Activated CD4-positive, alpha-beta T cell treated with anti-CD3 and anti-CD28 coated beads, Interleukin-2, amount 50 U/mL, for 16 hours (primary cell): ENCODE data around the gene TEX48.

ENCODE experiments used
- DNase-seq: peaks from one replicate; pipeline ENCODE4 v3.0.0-alpha.2; 2020

TEX48 gene

GRCh38 chr9:114666401-114666800 lies 15.6 kb downstream of the TEX48 start:
- no peak for DNase-seq

- DNase-seq = no peak
Measured at GRCh38 chr9:114664181-114664580, 17.8 kb downstream of the TEX48 start.

DNA sequence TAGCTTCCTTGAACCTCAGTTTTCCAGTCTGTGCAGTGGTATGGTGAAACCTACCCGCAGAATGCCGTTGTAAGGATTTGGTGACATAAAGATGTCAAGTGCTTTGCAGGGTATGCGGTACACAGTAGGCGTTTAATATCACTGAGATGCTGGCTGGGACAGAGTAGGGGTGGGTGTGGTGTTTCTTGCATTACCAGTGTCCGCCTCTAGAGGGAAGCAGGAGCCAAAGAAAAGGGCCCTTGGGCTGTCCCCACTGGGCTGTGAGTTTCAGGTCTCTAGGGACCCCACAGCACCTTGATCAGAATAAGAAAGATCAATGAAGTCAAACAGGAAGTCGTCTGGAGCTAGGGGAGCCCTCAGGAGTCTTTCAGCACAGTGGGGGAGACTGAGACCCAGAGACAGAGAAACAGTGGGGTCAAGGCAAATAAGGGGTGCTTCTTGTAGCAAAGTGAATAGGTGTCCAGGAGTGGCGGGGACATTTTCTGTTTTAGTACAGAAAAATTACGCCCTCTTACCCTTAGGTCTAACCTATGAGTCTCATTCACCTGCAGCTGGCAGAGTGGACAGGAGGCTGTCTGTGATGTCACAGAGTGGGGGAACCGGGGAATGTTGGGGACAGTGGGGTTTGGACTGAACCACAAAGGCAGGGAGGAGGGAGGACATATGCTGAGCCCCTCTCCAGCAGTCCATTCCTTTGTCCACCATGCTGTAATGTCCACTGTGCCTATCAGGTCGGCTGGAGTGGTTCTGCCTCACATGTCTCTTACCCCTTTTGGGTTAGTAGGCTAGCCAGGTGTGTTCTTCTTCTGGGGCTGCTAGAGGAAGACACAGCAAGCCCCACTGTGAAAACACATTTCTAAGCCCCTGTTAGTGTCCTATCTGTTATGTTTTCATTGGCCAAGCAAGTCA lies 19.7 kb downstream of the TEX48 start:
- peak; percentile 67 for DNase-seq

DNA sequence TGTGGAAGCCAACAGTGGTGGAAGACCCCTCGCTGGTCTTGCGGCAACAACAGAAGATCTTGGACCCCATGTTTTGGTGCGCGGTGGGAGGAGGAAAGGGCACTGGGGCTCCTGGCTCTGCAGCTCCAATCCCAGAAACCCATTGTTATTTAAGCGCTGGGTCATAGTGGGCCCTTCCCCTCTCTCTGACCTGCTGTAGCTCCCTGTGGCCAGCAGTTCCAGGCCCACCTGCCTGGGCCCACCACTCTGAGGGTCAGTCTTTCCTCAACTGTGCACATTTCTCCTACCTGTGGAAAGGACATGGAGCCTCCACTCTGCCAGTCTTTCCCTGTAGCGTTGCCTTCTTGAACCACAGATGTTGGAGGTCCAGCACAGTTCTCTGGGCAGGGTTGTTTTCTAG lies 24.3 kb downstream of the TEX48 start, which contains the start of gene TEX53:
TSS of gene TEX53 (minus strand) at position 101 of the 400 bp plus-strand sequence. CDS start at position 70, 31 bp downstream.
- DNase-seq = no peak

DNA sequence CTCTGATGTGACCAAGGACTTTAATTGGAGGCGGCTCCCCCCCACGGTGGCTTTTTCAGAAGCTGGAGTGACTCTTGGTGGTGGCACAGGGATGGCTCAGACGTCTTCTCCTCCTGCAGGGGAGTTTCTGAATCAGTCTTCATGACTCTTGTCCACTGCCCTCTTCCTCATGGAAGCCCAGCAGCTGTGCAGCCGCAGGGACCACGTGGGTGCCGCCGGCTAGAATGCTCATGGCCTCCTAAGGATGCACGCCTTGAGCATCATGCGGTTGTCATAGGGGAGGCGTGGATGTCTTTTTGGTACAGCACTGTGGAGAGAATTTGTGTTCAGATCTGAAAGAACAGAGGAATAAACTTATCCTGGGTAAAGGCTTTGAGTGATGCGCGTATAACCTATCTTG lies 25.7 kb downstream of the TEX48 start:
- no peak for DNase-seq

- DNase-seq = no peak
Measured at GRCh38 chr9:114655689-114656088, 26.3 kb downstream of the TEX48 start.

DNA sequence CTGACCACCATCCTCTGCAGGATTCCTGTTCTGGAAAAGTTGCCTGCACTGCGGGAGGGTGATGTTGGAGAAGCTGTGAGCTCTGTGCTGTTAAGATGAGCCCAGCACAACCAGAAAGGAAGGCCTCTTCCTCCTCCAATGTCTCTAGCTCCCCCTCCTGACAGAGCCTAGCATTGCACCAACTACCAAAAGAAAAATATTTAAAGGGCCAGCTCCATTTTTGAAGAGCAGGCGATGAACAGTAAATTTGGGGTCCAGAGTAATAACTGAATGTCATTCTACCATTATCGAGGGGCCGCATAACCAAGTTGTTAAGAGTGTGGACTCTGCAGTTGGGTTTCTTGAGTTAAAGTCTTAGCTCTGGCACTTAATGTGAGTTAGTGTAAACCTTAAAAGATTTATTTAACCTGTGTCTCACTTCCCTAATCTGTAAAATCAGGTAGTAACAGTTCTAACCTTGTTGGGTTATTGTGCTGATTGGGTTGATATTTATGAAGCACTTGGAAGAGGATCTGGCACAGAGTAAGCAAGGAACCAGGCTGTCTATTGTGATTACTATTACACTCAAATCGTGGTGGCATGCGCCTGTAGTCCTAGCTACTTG lies 28.3 kb downstream of the TEX48 start:
- DNase-seq = peak; percentile 84

- DNase-seq = peak; percentile 6
Measured at GRCh38 chr9:114652776-114653555, 29.0 kb downstream of the TEX48 start.

DNA sequence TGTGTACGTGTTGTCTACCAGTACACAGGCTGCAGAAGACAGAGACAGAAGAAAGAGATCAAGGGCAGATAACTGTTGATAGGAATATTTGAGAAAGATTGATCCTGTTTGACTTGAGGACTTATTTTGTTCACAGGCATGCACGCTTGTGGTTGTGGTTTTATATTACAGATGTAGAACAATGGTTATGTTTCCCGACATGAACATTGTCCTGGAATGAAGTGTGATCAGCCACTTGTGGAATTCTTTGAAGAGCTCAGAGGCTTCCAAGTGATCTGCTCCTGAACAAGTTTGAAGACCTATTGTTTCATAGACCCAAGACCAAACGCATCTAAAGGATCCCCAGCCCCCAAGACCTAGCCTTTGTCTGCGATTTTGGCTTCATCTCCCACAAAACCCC lies 38.1 kb downstream of the TEX48 start:
- DNase-seq = no peak

DNA sequence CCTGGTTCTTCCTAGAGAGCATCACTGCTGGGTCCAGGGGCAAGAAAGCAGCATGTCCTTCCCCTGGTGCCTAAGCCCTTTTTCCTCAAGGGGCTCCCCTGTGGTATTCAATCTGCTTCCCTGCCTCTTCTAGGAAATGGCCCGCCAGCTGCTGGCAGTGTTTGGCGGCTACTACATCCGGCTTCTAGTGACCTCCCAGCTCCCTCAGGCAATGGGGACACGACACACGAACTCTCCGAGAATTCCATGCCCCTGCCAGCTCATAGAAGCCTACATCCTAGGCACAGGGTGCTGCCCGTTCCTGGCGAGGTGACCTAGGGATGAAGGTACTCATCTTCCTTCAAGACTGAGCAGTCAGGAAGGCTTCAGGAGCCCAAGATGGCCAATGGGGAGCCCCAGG lies 39.0 kb downstream of the TEX48 start:
- DNase-seq = no peak

DNA sequence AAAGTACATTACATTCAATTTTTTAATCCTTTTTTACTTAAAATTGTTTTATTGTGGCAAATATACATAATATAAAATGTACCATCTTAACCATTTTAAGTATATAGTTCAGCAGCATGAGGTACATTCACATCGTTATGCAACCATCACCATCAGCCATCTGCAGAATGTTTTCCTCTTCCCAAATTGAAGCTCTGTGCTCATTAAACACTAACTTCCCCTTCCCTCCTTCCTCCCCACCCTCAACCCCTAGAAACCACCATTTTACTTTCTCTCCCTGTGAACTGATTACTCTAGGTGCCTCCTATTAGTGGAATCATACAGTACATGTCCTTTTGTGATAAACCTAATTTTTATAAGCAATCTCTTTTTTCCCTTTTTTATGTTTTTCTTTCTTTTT lies 40.0 kb downstream of the TEX48 start:
- DNase-seq = no peak

- DNase-seq = no peak
Measured at GRCh38 chr9:114638404-114638803, 43.6 kb downstream of the TEX48 start.

- no peak for DNase-seq
Measured at GRCh38 chr9:114634387-114634786, 47.6 kb downstream of the TEX48 start.

DNA sequence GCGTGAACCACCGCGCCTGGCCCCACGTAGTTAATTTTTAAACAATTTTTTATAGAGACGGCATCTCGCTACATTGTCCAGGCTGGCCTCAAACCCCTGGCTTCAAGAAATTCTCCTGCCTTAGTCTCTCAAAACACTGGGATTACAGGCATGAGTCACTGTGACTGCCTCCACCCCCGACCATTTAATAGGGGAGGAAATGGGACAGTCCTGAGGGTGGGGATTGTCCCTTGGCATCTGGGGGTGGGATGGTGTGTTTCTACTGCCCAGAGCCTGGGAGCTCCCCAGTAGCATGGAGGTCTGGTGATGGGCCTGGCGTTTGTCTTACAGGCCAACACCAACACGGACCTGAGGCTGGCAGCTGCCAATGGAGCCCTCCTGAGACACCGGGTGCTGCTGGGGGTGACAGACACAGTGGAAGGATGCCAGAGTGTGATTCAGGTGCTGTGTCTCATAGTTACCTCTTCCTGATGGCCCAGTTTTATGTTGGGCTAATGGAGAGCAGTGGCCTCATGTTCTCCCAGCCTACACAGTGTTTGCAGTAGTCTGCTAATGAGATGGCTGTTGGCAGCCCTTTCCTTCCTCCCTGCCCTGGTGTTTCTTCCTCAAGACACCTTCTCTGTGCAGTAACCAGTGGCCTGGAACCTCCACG lies 48.4 kb downstream of the TEX48 start:
- DNase-seq = no peak

- no peak for DNase-seq
Measured at GRCh38 chr9:114631166-114631565, 50.8 kb downstream of the TEX48 start.

DNA sequence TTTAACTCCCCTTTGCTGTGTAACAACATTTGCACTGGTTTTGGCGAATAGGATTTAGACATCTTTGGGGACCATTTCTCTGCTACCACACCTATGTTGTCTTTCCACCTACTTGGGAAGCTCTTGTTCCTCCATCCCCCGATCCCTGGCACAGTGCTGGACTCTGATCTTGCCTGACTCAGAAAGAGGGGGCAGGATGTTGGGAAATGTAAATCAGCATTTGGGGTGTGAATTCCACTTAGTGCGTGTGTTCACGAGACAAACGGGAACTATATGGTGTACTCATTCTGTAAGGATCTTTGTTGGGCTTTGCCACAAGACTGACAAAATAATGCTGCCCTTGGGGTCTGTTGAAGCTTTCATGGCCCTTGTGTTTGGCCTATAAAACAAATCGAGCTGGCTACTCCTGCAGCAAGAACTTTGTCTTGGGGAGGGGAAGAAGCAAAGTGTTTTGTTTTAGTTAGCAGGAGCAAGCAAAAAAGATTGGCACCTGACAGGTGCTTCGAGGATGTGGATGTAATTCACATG lies 52.4 kb downstream of the TEX48 start:
- DNase-seq = no peak

DNA sequence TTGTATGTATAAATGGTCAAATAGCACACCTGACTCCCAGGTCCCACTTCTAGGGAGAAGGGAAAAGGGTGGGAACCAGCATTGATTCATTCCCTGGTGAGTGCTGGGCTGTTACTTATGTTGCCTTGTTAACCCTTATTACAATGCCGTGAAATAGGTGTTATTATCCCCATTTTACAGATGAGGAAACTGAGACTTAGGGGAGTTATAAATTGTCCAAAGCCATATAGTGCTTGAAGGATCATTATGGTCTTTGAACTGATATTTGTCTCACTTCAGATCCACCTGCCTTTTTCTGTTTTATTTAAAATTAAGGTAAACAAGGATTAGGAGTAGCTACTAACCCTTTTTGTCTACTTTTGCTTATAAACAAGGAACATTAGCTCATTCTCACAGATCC lies 54.4 kb downstream of the TEX48 start:
- no peak for DNase-seq

DNA sequence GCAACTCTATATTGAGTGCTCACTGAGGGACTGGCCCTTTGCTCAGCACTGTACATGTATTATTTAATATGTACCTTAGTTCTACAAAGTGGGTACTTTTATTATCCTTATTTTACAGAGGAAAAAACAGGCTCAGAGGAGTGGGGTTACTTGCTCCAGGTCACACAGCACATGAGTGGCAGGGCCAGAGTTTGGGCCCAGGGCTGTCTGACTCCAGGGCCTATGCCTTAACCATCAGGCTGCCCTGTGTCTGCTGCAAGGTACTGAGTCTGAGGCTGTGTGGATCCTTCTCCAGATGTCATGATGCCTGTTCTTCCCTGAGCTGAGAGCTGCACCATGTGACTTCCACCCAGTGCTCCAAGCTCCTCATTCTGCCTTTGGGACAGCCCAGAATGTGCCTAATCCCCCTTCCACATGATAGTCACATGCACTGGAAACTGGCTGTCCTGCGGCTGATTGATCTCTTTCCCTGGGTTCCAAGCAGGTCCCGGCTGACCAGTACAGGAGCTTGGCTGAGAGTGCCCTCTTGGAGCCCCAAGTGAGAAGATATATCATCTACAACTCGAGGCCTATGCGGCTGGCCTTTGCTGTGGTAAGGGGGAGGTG lies 55.5 kb downstream of the TEX48 start:
- DNase-seq = no peak

DNA sequence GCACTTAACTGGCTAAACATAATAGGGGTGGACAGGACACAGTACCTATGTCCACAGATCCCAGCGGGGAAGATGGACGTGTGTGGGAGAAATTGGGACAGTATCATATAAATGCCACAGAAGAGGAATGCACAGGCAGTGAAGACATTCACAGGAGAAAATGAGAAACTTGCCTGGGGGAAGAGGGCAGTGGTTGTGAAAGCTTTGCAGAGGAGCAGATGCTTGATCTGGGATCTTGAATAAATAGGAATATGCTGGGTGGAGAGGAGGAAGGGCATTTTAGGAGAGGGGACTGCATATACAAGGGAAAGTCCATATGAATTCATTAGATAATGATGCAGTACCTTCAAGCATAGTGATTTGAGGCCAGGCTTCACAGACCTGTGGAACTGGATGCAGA lies 57.3 kb downstream of the TEX48 start:
- no peak for DNase-seq

- DNase-seq = no peak
Measured at GRCh38 chr9:114621975-114622609, 59.9 kb downstream of the TEX48 start.

GRCh38 chr9:114621561-114621960 lies 60.4 kb downstream of the TEX48 start:
- no peak for DNase-seq
